HG02938 (cell line): ENCODE data around the gene PGC.
"Not testable (repeated sequence)": the region's sequence is repeated elsewhere in the genome, so short reads cannot be mapped to it uniquely, and the experiment has no call there.

Experiments used
- ATAC-seq: cut with Tn5 transposase; IDR thresholded peaks from one replicate; pipeline ENCODE4 v1.9.1; 2021; ENCODE audit warnings: mild to moderate bottlenecking, moderate library complexity; ENCODE audit not compliant: unreplicated experiment

PGC gene

DNA sequence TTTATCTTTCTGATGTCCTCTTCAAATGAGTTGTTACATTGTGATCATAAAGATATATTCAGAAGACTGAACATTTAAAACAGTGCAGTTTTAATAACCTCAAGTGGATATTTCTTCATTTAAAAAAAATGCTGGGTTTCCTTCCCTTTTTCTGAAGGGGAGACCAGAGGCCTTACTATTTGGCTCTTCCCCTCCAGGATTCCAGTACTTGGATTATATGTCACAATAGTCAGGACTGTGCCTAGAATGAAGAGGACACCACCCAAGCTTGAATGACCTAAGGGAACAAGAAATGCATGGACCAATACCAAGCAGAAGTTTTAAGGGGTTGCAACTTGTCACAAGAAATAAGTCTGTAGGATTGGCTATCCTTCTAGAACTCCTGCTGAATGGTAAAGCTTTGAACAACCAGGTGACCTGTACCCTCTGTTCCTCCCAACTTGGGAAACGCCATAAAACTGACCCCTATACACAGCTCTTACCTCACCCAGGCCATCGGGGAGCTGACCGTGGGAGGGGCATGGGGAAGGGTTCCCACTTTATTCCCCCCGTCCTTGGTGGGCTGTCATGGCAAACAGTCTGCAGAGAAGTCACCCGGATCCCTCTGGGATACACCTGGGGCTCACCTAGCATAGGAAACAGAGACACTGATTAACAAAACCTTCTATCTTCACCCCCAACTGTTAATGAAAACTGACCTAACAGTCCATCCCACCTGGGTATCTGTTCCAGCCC is 30.5 kb upstream of the PGC start:
- no peak for ATAC-seq

DNA sequence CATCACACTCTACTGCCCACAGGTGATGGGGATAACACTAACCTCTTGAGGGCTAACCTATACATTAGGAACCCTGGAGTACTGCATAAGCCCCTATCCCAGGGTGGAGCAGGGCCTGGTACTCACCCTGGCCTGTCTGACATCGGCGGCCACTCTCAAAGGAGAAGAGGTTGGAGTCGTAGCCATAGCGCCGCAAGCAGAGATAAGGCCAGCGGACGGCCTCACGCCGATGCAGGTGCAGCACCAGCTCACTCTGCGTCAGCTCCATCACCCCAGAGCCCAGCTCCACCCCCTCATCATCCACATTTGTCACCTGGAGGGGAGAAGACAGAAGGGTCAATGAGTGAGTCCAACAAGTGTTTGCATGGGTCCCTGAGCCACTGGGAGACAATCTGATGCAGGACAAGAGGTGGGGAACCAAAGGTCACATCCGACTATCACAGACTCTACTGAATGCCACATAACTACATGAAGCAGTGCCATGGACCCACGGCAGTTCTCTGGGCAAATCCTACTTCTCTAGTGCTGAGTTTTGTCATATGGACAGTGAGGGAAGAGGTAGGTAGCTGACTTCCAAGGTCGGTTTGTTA is 28.2 kb upstream of the PGC start:
- no peak for ATAC-seq

DNA sequence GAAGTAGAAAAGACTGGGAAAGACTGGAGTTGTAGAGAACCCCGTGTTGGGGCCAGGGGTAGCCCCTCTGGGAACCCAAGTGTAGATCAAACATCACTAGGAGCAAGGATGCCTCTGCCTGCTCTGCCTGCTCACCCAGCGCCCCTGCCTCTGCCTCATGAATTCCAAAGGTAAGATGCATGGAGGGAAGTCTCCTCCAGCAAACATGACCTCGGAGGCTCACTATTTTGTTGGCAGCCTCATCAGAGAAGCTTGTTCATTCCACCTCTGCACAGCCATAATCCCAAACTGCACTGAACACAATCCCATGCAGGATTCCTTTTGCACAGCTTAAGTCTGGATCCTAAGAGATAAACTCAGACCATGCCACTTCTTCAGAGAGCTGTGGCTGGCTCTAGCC is 27.6 kb upstream of the PGC start:
- no peak for ATAC-seq

- no peak for ATAC-seq
These were observed 24.1 kb upstream of the PGC start for GRCh38 chr6:41771058-41771983.

DNA sequence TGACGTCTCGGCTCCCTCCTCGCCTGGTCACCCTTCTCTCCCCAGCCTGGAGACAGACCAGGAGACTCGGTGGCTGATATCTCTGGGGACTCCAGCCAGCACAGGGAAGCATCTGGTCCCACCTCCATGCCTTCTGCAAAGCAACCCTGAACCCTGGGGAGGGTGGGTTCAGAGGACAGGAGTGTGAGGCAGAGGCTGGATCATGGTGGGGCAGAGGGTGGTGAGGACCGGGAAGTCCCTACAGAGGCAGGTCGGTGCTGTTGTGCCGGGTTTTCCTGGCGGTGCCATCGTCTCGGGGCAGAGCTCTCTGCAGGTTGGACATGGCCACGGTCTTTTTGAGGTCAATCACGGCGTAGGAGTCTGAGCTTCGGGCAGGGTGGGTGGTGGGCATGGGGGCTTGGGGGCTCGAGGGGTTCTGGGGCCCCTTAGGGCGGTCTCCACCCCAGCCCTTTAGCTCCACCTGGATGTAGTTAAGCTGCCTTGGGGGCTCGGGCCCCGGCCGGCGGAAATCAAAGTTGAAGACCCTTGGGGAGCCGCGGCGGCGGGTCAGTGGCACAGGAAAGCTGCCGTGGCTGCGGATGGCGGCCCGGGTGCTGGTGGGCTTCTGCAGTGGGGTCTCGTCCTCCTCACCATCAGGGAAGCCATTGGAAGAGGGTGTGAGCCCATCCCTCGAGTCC is 23.3 kb upstream of the PGC start:
- no peak for ATAC-seq

DNA sequence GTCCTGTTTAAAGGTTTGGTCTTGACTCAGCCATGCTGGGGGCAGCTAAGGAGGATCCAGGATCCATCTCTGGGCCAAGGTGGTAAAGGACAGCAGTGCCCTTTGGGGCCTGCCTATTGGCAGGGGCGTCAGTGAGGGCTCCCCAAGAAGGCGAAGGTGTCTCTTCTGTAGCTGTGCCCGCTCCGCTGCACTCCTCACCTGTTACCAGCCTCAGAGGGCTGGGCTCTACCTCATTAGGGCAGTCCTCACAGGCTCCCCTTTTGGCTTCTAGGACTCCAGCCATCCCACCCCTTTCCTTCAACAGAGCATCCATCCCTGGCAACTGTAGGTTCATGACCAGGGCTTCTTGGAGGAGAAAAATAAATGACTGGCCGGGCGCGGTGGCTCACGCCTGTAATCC is 22.2 kb upstream of the PGC start:
- no peak for ATAC-seq

- no peak for ATAC-seq
These were observed 21.5 kb upstream of the PGC start for GRCh38 chr6:41768545-41769308.

GRCh38 chr6:41767112-41767833 is 20.1 kb upstream of the PGC start:
- no peak for ATAC-seq

- not testable (repeated sequence) for ATAC-seq
These were observed 19.0 kb upstream of the PGC start for GRCh38 chr6:41766043-41766664.

DNA sequence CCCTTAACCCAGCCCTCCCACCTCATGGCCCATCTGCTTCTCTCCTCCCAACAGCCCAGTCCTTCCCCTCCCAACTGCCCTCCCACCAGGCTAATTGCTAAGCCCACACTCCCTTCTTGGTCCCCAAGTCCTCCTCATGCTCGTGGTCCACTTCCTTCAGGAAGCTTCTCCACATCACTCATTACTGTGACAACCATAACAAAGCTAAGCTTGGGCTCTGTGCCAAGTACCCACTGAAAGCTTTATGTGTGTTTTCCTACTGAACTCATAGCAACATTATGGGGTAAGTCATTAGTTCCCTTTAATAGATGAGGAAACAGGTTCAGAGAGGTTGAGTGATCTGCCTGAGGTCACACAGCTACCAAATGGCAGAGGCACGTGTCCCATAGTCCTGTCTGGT is 16.3 kb upstream of the PGC start:
- ATAC-seq = no peak

DNA sequence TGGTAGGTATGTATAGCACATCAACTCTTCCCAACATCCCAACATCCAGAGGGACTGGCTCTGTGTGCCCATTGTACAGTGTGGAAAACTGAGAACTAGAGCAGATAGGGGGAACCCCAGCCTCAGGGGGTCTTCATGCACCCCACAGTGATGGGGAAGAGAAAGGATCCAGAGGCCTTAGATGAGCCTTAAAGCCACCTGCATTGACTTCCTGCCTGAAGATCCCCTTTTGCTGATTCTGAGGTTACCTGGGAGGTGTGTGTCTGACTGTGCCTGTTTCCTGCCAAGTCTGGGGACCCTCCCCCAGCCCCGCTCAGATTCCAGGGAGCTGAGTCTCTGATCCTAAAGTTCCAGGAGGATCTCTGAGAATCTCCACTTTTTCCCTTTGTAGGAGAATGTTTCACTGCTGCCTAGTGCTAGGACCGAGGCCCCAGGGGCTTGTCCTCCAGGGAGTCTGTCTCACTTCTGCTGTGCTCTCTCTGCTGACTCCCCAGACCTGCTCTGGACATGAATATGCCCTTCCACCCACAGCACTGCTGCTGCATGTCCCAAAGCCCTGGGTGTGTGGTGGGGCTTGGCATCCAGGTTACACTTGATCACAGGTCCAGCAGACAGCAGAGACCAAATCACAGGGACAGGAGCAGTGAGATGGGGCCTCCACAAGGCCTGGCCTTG is 12.8 kb upstream of the PGC start:
- ATAC-seq = no peak

DNA sequence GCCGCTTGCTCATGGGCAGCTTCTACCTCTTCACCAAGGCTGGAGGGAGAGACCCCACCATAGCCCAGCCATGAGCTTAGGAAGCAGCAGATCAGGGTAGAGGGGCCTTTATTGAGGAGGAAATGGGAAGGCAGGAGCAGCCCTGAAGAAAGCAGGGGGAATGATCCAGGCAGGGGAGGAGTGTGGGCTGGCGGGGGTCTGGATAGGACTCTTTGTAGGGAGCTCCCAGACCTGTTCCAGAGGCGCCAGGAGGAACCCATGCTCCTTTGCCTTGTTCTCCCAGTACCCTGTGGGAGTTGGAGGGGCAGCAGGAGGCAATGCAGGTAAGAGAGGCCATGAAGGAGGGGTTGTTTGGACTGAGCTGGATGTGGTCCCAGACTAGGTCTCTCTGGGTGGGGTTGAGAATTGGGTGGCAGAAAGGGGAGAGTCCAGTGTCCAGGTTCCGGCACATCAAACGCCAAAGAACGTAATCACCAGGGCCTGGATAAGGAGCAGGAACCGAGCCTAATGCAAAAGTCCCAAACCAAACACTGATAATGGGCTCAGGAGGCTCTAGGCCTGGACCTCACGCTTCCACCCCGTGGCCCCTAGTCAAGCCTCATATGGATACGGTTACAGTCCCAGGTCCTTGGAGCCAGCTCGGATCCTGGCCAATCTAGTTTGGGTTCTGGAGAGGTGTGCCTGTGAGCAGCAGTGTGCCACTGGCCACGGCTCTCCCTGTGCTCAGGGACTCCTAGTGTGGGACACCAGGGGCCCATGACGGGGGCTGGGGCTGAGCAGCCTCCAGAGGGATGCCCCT is 12.1 kb upstream of the PGC start:
- no peak for ATAC-seq

DNA sequence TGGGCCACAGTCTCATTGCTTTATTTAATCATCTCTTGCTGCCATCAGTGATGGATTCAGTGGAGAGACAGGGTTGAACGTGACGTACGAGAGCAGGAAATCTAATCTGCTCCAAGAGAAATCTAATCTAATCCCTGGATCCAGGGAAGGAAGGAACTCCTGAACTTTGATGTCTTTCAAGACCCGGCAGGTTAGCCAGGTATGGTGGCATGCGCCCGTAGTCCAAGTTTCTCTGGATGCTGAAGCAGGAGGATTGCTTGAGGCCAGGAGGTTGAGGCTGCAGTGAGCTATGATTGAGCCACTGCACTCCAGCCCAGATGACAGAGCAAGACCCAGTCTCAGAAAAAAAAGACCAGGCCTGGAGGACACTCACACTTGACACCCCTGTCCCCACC is 11.4 kb upstream of the PGC start:
- no peak for ATAC-seq

DNA sequence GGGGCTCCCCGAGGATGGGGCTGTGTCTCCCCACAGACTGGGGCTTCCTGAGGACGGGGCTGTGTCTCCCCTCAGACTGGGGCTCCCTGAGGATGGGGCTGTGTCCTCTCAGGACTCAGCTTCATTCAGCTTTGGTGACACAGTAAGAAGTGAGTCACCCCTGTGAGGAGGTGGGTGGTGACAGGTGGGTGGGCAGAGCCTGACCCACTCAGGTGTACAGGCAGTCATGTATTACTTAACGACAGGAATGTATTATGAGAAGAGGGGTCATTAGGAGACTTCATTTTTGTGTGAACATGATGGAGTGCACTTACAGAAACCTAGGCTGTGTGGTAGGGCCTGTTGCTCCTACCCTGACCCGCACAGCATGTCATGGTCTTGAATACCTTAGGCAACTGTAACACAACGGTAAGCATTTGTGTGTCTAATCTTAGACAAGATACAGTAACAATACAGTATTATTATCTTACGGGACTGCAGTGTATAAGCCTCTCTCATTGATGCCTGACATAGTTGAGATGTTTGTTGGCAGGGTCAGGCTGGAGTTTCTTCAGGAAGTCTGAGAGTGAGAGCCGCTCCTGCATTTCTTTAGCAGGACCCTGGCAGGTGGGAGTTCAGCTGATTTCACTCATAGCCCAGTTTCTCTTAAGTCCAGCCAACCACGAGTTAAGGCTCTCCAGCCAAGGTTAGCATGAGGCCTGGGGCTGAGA is 10.9 kb upstream of the PGC start:
- ATAC-seq = no peak

- no peak for ATAC-seq
These were observed 10.1 kb upstream of the PGC start for GRCh38 chr6:41757271-41757670.

GRCh38 chr6:41756354-41756753 is 9.2 kb upstream of the PGC start:
- no peak for ATAC-seq

- ATAC-seq = no peak
These were observed 8.7 kb upstream of the PGC start for GRCh38 chr6:41755895-41756294.
